ENCODE measurements around the gene SLC27A5. TPM values are rescaled to one million over a fixed set of nuclear protein-coding genes. Genes with fewer than 3 reads are reported as not detected.

Gene SLC27A5
- total RNA-seq: 4.7 and 14.0 TPM in 2 replicates

DNA sequence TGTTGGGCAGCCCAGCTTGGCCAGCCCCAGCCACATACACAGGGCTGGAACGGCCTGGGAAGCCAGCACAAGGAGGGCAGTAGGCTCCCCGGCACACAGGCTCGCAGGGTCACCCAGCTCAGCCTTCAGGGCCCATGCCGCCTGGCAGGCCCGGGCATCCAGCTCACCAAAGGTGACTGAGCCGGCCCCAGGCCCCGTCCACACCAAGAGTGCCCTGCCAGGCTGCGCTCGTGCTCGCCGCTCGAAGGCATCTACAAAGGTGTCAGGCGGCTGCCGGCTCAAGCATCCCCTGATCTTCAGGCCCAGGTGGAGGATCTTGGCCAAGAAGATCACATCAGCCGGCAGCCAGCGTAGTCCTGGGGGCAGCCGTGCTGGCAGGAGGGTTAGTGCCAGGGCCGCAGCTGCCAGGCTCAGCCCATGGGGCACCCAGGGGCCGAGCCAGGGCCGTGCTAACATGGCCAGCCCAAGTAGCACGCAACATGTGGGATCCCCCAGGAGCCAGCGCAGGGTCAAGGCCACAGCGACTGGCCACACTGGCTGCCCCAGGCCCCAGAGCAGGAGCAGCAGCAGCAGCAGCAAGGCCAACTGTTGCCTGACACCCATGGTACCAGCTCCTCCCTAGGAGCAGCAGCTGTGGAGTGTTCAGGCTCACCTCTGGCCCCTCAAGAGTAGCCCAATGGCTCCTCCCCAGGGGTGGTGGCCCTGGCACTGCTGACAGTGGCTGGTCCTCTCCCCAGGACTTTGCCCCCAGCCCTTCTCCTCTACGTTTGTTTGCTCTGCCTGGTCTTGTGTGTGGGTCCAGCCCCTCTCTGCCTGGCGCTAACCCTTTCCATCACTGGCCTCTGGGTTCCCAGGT lies at the start of gene SLC27A5:
TSS of gene SLC27A5 (minus strand) at position 640 of the 856 bp plus-strand sequence. CDS start at position 603, 37 bp downstream.

DNA sequence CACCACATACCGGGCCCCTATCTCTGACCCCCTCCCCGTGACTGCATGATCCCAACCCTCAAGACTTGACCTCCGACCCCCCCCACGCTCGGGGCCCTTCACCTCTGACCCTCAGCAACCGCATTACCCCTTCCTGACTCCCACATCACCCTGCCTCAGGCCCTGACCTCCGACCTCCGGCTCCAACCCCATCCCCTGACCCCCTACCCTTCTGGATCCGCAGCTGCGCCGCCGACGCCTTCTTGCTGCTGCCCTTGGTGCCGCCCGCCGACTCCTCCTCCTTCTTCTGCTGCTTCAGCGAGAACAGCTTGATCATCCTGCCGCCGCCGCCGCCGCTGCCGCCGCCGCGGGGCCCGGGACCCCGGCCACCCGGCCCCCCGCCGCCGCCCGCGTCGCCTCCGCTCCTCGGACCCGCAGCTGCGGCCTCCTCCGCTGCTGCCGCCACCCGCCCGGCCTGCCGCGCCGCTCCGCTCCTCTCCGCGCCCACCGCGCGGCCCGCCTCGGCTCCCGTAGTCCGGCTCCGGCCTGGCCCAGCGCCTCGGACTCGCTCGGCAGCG lies 46.4 kb upstream of the SLC27A5 start, which contains the start of gene UBE2M:
TSS of gene UBE2M (minus strand) at position 546 of the 557 bp plus-strand sequence. CDS start at position 316, 230 bp downstream.

DNA sequence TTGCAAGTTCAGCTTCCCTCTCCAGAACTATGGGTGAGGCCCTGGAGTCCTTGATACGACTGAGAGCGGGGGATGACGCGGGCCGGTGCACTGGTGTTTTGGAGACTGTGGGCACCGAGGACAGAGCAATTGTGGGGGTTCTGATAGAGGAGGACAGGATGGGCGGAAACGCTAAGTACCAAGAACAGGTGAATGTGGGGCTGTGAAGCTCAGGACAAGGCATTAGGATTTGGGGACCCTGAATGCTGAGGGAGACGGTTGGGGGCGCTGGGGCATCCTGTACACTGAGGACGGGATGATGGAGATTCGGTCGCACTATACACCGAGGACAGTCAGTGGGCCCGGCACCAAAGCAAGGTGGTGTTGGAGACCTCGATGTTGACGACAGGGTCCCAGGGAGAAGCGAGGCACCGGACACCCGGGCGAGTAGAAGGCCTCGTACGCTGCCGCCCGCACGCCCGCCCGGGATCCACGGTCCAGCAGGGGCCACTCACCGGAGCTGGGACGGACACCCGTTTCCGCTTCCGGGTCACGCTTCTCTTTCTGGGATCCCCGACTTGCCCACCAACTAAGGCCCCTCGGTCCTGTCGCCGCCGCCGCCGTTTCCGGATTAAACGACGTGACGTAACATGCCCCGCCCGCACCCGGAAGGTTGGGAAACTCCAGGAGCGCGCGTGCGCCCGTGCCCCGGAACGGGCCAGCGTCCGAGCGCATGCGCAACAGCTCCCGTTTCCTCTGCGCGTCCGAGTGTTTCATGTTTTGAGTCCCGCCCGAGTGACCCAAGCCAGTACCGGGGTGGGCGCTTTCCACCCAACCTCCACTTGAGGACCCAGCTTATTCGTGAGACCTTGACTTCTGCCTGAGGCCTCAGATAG lies 42.9 kb upstream of the SLC27A5 start, which contains the start of gene CHMP2A:
TSS of gene CHMP2A (minus strand) at position 612 of the 875 bp plus-strand sequence. CDS start 893 bp downstream, outside the sequence.

DNA sequence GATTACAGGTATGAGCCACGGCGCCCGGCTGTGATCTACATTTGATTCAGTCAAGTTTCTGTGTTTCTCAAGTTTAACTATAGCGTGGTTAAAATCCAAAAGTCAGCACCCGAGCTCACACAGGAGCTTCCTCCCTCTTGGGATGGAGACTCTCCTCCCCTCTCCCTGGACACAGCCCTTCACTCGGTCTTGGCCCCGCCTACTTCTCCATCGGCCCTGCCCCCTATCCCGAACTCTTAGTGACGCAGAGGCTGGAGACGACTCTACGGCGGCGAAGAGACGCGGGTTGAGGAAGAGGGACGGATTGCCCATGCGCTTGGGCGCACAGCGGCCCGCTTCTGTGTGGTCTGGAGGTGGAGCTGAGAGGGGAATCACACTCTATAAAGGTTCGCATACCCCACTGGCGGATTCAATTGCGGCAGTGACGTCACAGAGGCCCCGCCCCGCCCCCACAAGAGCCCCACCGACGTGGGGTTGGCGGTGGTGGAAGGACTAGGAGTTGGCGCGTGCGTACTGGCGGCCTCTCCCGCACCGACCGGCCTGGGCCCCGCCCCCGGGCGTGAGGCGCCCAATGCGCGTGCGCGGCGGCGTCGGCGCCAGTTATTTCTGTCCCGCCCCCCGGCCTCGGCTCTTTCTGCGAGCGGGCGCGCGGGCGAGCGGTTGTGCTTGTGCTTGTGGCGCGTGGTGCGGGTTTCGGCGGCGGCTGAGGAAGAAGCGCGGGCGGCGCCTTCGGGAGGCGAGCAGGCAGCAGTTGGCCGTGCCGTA lies 32.2 kb upstream of the SLC27A5 start, which contains the start of gene TRIM28:
TSS of gene TRIM28 (plus strand) at position 239 of the 765 bp plus-strand sequence. CDS start 694 bp downstream, outside the sequence.

GRCh38 chr19:58519355-58520256 lies 7.8 kb upstream of the SLC27A5 start, which contains the start of gene ZBTB45:
Gene ZBTB45 (minus strand): TSS chr19:58519810. CDS start chr19:58517673, 2,137 bp downstream.

DNA sequence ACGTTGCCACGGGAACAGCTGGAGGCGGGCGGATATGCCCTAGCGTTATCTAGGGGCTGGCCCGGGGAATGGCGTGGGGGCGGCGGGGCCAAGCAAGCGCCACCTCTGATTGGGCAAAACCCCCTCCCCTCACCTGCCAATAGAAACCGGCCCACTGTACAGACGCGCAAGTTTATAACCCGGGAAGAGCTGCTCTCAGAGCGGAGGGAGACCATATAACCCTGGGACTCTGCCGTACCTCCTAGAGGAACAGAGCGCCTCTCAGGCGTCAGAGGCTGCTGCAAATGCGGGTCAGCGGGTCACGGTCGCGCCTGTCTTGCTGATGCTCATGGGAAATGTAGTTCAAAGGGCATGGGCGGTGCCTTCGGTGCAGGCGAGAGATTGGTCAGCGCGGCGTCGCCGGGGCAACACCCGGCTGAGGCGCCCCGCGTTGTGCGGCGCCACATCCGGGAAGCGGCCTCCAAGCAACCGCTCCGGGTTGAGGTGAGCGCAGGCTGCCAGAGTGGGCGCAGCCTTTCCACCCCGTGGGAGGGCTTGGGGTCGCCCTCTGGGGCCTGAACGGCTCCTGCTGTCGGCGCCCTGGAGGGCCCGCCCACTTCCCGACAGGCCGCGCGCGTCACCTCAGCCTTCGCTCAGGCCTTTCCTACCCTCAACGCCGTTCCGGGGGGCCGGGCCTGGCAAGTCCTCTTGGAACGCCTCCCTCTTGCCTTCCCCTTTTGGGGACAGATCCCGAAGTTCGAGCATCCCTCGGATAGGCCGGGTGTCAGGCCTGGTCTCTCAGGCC lies 35.9 kb downstream of the SLC27A5 start, which contains the start of gene ZNF446:
TSS of gene ZNF446 (plus strand) at position 639 of the 784 bp plus-strand sequence. CDS start 867 bp downstream, outside the sequence.

GRCh38 chr19:58466760-58467589 lies 44.8 kb downstream of the SLC27A5 start, which contains the start of gene ZNF324:
Gene ZNF324 (plus strand): TSS chr19:58467080. CDS start chr19:58469186, 2,106 bp downstream.

GRCh38 chr19:58451358-58452101 lies 60.3 kb downstream of the SLC27A5 start, which contains the start of gene ZNF324B:
Gene ZNF324B (plus strand): TSS chr19:58451622. CDS start chr19:58453702, 2,080 bp downstream.

Other genes starting within 250 kb of the SLC27A5 start
- 3.1 and 8.0 TPM in 2 replicates for gene ZNF8, start 233.0 kb downstream of the SLC27A5 start, total RNA-seq
- gene ERVK3-1, start 206.6 kb downstream of the SLC27A5 start, total RNA-seq: 33.4 and 39.0 TPM in 2 replicates
- gene ZSCAN22, start 185.0 kb downstream of the SLC27A5 start, total RNA-seq: 2.4 and 4.3 TPM in 2 replicates
- gene A1BG, start 158.5 kb downstream of the SLC27A5 start, total RNA-seq: 0.78 and 3.4 TPM in 2 replicates
- gene ZNF497, start 149.2 kb downstream of the SLC27A5 start, total RNA-seq: 1.0 and 2.7 TPM in 2 replicates
- gene ZNF837, start 131.0 kb downstream of the SLC27A5 start, total RNA-seq: 1.6 and 2.7 TPM in 2 replicates
- 2,119 and 3,422 TPM in 2 replicates for gene RPS5, start 124.7 kb downstream of the SLC27A5 start, total RNA-seq
- 1.4 and 2.1 TPM in 2 replicates for gene RNF225, start 116.3 kb downstream of the SLC27A5 start, total RNA-seq
- gene ZNF584, start 103.3 kb downstream of the SLC27A5 start, total RNA-seq: 17.4 and 21.4 TPM in 2 replicates
- gene ZNF132, start 71.8 kb downstream of the SLC27A5 start, total RNA-seq: 5.8 and 6.8 TPM in 2 replicates
- 12.0 and 15.9 TPM in 2 replicates for gene ZNF324B, start 60.4 kb downstream of the SLC27A5 start, total RNA-seq
- 10.9 and 18.2 TPM in 2 replicates for gene ZNF324, start 44.9 kb downstream of the SLC27A5 start, total RNA-seq
- 3.4 and 6.1 TPM in 2 replicates for gene ZNF446, start 35.6 kb downstream of the SLC27A5 start, total RNA-seq
- gene ZBTB45, start 7.8 kb upstream of the SLC27A5 start, total RNA-seq: 3.8 and 7.3 TPM in 2 replicates
- 304 and 353 TPM in 2 replicates for gene TRIM28, start 32.1 kb upstream of the SLC27A5 start, total RNA-seq
- 104 and 173 TPM in 2 replicates for gene CHMP2A, start 43.1 kb upstream of the SLC27A5 start, total RNA-seq
- gene UBE2M, start 46.6 kb upstream of the SLC27A5 start, total RNA-seq: 60.7 and 100 TPM in 2 replicates
- gene MZF1, start 61.3 kb upstream of the SLC27A5 start, total RNA-seq: 21.1 and 22.6 TPM in 2 replicates

Data from nasal cavity respiratory epithelium epithelial cell of viscerocranial mucosa (primary cell).